ENCODE measurements around the gene HLA-DRB1.

- no peak for TF ChIP-seq POLR2A (IDR thresholded peaks at IDR 0.05)
- no peak for TF ChIP-seq CTCF (IDR thresholded peaks at IDR 0.05)
Measured at GRCh38 chr6:32597024-32597423, 7.4 kb upstream of the HLA-DRB1 start.
